GM19452 (cell line): ENCODE data around the gene ARHGDIB.

Source experiments
- ATAC-seq: cut with Tn5 transposase; IDR thresholded peaks from one replicate; pipeline ENCODE4 v1.9.1; 2021; ENCODE audit not compliant: unreplicated experiment

ARHGDIB gene

DNA sequence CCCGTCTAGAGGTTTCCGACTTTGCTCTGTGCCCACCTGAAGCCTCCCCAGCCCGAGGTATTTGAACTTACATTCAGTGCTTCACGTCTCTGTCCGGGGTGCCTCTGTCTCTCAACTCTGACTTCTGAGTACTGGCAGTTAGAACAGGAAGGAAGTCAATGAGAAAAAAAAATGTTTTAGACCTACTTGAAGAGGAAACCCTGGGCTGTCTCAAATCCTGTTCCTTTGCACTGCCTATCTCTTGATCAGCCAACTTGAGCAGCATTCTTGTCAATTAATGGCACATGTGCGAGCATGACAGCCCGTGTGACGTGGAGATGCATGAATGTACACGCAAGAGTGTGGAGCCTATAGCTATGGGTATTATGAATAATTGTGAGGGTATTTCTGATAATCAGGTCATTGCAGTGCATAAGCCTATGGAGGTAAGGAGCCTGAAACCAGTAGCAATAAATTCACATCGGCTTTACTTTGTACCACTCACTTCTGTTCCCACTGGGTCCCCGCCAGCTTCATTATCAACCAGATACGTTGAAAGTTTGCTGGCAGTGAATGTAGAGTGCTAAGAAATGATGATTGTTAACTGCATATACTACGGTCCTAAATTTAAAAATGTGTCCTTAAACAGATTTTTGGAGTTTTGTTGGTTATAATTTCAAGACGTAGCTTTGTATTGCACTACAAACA lies at the start of gene ARHGDIB:
Gene ARHGDIB, minus strand, starts transcription at position 136 of the 687 bp plus-strand sequence. CDS start 10,889 bp downstream, outside the sequence.
- peak; percentile 68 for ATAC-seq

DNA sequence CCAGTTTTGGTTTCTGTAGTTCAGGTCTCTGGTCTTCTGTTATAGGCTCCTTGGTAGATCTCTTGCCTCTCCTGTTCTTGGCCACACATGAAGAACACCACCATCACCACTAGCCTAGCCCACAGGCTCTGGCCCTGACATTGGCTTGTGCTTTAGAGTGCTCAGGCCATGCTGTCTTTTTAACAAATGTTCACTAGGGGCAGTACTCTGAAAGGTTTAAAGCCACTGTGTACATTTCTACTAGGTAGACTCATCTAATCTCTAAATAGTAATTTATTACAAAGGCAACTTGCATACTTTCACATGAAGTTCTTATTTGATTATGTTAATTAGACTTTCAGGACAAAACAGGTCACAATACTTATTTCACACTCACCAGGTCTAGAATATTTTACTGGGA lies 49.8 kb upstream of the ARHGDIB start:
- no peak for ATAC-seq

DNA sequence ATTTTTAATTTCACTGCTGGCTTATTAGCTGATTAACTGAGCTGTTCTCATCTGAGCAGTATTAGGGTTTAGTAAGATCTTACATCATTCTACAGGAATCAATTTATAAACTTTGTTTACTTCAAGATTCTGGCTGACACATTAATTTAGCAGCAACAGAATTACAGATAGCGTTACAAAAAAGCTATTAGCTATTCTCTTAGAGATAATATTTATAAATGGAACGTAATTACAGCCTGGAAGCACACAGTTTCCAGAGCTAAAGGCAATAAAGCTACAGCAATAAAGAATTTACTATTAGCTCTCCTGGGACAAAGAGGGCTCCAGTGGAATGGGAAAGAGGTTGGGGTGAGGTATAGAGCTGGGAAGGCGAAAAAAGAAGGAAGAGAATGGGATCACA lies 46.1 kb upstream of the ARHGDIB start:
- no peak for ATAC-seq

DNA sequence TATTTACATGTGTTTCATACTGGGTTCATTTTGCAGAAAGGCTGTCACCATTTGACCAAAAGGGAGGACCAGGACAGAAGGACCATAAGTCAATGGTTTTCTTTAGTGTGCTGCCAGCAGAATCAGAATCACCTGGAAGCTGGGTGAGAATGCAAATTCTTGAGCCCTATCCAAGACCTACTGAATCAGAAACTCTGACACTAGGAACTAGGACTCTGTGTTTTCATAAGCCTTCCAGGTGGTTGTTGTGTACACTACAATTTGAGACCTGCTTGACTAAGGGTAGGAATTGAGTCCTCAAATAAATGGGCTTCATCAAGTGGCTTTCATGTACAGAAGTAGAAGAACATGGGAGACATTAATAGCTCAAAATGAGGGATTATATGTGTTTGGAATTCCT lies 43.7 kb upstream of the ARHGDIB start:
- no peak for ATAC-seq

DNA sequence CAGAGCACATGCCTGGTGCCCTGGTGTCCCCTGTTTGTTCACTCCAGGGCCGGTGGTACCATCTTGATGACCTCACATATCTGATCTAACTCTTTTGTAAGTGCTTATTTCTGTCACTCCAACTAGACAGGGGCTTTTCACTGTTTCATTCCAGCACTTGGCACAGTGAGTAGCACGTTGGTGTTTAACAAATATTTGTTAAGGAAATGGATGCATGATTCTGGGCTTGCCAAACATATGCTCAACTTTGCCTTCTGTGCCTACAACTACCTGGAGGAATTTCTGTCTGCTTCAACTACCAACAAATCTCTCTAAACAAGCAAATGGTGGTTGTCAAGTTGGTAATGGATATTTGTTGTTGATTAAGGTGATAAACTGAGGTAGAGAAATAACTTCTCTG lies 43.0 kb upstream of the ARHGDIB start:
- no peak for ATAC-seq

DNA sequence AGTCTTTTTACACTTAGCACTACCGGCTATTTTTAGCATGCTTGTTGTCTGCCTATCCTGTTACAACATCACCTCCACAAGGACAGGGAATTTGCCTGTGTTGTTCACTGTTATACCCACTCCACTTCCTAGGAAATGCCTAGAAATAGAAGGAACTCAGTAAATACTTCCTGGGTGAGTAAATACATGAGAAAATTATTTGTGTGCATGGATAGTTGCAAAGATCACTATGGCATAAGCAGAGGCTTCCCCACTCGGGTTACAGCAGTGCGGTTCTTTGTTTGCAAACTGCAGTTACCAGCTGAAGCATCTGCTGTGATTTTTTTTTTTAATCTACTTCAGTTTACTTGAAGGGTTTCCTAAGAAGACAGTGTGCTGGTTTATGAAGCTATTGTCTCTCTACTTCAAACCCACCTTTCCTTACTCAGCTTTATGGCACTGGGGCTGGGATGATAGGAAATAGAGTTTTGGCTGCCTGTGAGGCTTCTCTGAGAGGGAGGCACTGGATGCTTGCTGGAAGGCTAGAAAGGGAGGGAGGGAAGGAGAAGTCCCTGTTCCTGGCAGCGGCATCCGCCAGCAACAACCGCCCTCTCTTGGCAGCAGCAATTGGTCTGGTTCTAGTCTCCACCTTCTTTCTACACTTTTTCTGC lies 40.5 kb upstream of the ARHGDIB start:
- no peak for ATAC-seq

DNA sequence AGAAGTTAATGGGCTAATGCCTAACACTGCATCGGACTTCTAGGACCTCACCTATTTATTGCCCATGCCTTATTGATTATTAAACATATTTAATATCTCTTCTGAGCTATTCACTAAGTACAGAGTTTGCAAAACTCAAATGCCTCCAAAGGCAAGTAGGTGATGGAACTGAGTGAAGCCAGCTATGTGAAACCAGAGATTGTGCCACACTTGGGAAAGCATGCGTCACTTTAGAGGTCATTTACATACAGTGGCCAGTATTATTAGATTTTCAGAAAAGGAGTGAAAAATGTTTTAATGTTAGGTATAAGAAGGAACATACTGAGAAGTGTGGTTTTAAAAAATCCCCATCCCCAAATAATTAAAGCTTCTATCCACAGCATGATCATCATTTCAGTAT lies 39.2 kb upstream of the ARHGDIB start:
- no peak for ATAC-seq

DNA sequence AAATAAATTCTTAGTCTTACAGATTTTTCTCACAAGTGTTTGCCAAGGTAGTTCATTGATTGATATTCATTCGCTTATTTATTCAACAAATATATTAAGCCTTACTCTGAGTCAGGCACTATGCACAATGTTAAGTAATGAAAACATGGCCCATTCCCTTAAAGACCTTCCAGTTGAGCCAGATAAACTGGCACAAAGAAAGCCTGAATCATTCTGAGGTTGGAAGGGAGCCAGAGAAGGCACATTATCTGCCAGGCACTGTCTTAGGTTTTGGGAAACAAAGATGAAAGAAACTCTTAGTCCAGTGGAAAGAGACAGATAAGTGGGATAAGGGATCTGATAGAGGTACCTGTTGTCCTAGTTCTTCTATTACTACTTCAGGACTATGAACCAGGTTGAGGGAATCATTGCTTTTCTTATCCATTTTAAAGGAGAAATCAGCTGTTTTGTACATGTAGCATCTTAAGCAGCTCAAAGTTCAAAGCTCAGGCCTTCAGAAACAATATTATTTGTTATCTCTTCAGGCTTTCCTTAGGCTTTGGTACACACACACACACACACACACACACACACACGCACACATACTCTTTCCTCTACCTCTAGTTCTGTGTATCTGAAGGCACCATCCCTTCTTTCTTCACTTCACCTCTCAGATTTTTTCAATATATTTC lies 38.4 kb upstream of the ARHGDIB start:
- no peak for ATAC-seq

DNA sequence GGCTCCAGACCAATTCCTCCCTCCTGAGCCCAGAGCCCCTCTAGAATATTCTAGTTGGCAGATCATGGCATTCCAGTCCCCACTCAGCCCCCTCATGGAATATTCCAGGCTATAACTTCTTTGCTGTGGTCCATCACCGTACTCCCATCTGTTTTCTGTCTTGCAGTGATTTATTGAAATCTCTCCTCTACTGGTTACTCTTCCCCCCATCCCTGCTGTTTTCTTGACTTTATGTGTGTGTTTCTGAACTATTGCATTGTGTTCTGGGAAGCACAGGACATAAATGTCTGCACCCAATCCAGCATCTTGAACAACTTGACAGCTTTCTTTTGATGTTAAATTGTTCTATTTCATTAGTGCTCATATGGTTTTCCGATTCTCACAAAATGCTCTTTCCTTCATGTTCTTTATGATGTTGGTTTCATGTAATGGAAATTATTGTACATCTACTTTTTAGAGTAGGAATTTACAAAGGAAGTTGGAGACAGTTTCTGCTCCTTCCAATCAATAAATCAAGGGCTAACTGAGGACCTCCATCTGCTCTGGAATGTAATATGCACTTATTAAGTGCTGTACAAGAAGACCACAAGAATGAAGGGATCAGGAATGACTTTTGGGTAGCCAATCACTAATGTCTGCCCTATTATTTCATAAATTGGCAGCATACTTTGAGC lies 37.8 kb upstream of the ARHGDIB start:
- no peak for ATAC-seq

DNA sequence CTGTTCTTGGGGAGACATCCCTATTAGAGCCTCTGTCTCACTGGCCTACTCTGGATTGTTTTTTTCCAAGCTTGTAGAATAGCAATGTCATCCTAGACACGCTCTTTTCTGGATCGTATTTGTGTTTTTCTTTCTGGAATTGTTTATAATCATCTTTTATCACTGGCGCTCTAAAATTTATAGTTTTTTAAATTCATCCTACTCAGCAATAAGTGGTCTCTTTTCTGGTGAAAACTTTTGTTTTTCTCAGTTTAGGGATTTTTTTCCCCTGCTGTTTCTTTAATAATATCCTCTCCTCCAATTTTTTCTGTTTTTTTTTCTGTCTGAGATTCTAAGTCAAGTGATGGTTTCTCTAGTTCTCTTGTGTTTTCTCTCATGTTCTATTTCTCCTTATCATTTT lies 36.6 kb upstream of the ARHGDIB start:
- no peak for ATAC-seq

DNA sequence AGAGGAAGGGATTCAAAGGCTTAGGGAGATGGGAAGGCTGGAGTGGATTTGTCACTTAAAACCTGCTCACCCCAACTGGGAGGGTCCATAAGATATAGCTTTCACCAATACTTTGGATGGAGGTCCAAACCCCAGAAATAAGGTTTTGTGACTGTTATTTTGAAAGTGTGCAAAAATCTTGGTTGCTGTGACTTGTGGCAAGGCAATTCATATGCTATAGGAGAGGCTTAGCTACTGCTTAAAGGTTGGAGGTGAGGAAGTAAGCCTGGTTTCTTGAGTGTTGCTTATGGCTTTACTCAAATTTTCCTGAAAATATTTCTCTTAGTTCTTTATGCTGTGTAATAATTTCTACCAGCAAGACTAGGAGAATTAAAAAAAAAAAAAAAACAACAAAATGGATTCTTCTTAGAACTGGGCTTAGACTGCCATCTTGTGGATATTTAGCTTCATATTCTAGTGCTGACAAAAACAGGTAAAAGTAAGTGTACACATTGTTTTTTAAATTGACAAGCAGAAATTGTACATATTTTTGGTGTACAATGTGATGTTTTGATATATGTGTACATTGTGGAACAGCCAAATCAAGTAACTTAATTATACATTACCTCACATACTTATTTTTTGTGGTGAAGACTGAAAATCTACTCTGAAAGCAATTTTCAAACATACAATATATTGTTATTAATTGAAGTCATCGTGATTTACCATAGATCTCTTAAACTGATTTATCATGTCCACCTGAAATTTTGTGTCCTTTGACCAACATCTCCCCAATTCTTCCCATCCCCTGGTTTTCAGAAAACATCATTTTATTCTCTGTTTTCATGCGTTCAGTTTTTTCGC lies 34.4 kb upstream of the ARHGDIB start:
- ATAC-seq = no peak

DNA sequence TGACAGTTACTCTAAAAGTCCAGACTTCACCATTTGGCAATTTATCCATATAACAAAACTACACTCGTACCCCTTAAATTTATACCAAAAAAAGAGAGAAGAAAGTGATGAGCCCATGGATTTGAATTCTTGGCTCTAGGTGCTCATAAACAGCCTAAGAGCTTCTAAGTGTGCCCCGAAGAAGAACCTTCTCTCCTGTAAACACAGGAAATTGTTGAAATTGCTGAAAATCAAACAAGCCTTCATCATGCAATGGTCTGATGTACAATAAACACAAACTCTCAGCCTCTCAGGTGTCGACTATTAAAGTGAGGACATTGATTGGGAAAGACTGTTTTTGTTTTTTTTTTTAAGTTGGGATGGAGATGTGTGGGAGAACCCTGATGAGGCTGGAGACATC lies 33.2 kb upstream of the ARHGDIB start:
- ATAC-seq = no peak

DNA sequence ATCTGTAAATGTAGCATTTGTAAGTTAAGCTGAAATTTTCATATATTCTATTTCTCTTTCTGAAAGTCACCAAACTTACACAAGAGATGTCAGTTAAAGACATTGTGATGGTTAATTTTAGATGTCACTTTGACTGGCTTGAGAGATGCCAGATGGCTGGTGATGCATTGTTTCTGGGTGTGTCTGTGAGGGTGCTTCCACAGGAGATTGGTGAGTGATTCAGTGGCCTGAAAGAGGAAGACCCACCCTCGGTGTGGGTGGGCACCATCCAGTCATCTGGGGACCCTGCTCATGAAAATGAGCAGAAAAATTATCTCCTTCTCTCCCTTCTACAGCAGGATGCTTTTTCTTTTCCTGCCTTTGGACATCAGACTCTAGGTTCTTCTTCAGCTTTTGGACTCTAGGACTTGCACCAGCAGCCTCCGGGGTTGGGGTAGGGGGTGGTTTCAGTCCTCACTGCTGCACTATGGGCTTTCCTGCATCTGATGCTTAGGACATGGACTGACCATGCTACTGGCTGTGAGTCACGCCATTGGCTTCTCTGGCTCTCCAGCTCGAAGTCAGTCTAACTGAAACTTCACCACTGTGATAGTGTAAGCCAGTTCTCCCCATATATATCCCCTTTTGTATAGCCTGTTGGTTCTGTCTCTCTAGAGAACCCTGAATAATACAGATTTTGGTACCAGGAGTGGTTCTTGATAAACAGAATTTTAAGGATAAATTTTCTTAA lies 32.3 kb upstream of the ARHGDIB start:
- ATAC-seq = no peak

DNA sequence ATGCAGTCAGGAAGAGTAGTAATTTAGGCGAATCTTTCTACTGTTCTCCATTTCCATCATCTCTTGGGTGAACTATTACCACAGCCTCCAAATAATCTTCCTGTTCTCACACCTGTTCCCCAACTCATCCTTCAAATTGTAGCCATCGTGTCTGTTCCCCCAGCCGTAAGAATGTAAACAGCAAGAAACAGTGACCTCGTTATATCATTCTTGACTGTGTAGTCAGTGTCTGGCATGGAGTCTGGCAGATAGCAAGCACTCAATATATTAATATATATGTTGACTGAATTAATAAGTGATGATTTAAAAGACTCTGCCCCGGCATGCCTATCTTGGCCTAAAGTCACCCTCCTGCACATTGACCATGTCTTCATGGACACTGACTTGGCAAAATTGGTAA lies 31.7 kb upstream of the ARHGDIB start:
- no peak for ATAC-seq

DNA sequence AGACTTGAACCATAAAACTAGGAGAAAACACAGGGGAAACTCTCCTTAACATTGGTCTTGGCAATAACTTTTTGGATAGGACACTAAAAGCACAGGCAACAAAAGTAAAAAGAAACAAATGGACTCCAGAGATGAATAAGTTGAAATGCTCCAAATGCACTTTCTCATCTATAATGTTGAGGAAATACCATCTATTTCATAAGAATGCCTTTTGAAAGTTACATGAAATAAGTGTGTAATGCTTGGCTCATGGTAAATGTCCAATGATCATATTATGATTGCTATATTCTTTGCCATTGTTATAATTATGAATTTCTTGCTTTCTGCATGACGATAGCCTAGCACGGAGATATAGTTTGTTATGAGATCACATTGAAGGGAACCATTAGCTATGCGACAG lies 31.3 kb upstream of the ARHGDIB start:
- no peak for ATAC-seq

DNA sequence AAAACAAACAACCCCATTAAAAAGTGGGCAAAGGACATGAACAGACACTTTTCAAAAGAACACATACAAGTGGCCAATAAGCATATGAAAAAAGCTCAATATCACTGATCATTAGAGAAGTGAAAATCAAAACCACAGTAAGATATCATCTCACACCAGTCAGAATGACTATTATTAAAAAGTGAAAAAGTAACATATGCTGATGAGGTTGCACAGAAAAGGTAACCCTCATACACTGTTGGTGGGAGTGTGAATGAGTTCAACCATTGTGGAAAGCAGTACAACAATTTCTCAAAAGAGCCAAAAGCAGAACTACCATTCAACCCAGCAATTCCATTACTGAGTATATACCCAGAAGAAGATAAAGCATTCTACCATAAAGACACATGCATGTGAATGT lies 29.7 kb upstream of the ARHGDIB start:
- ATAC-seq = no peak

DNA sequence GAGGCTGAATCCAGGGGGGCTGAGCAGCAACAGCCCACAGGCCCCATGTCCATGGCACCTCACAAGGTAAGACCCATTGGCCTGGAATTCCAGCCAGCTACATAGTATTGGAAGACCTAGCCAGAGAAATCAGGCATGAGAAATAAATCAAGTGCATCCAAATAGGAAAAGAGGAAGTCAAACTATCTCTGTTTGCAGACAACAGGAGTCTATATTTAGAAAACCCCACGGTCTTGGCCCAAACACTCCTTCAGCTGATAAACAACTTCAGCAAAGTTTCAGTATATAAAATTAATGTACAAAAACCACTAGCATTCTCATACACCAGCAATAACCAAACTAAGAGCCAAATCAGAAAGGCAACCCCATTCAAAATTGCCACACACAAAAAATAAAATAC lies 28.4 kb upstream of the ARHGDIB start:
- ATAC-seq = no peak

DNA sequence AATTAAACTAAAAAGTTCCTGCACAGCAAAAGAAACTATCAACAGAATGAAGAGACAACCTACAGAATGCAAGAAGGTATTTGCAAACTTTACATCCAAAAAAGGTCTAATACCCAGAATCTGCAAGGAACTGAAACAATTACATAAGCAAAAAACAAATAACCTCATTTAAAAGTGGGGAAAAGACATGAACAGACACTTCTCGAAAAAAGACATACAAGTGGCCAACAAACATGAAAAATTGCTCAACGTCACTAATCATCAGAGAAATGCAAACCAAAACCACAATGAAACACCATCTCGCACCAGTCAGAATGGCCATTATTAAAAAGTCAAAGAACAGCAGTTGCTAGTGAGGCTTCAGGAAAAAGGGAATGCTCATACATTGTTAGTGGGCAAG lies 26.6 kb upstream of the ARHGDIB start:
- no peak for ATAC-seq

DNA sequence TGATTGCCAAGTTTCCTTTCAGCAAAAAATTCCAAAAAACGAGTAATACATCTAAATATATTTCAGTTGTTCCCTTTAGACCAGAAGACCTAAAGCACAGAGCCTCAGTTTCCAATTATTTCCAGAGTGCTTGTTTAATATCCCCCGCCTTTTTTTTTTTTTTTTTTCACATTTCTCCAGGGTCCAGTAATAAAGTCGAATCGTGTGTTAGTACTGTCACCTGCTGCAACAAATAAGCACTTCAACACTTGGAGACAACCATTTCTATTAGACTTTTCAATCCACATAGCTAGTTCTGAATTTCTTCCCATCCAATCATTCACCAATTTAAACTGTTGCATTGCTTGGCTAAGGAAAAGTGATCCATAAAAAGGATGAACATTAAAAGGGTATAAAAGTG lies 25.0 kb upstream of the ARHGDIB start:
- no peak for ATAC-seq

DNA sequence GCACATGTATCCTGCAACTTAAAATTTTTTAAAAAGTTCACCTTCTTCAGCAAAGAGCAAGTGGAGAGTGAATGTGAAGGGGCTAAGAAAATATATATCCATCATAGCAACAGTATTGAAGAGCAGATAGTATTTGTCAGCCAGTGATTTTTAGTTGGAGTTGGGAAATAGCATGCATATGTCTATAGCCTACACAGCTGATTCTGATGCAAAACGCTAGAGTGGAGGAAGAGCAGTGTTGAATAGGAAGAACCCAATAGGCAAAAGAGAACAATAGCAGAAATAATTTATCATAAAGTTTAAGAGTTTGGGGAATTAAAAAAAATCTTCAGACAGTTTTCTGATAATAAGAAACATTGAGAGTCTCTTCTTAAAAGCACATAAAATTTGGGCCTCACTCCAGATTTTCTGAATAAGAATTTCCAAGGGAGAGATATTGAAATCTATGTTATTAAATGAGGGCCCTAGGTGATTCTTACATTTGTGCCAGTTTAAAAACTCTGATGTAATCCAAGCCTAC lies 23.4 kb upstream of the ARHGDIB start:
- ATAC-seq = no peak
